ENCODE measurements around the gene OR1A1.
"Not testable (repeated sequence)": the region's sequence is repeated elsewhere in the genome, so short reads cannot be mapped to it uniquely, and the experiment has no call there.

Gene OR1A1

DNA sequence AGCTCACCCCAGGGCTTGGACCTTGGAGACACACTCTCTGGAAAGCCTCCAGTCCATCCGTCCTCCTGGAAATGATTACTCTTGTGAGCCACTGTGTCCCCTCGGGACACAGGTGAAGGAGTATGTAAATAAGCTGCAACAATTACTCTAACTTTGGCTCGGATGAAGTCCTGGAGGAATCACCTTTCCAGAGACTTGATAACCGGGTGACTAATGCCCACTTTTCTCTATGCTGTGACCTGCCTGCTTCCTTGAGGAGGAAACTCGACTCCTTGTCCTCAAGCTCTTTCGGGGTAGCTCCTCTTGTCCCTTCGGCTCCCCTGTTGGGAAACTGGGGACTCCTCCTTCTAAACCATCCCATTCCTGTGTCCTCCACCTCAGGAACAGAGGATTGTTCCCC, at the start of gene OR1A1:
TSS of gene OR1A1 (plus strand) at position 301 of the 400 bp plus-strand sequence. CDS start 7,954 bp downstream, outside the sequence.
- DNase-seq (ENCODE audit: low read depth) = no peak

DNA sequence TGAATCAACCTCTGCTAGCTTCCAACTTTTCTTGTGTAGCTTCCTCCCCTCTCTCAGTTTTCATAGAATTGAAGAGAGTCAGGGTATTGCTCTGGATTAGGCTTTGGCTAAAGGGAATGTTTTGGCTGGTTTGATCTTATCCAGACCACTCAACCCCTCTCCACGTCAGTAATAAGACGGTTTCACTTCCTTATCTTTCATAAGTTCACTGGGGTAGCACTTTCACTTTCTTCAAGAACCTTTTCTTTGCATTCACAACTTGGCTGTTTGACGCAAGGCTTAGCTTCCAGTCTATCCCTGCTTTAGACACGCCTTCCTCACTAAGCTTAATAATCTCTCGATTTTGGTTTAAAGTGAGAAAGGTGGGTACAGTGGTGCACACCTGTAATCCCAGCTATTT, 39.9 kb upstream of the OR1A1 start:
- no peak for DNase-seq (ENCODE audit: low read depth)

DNA sequence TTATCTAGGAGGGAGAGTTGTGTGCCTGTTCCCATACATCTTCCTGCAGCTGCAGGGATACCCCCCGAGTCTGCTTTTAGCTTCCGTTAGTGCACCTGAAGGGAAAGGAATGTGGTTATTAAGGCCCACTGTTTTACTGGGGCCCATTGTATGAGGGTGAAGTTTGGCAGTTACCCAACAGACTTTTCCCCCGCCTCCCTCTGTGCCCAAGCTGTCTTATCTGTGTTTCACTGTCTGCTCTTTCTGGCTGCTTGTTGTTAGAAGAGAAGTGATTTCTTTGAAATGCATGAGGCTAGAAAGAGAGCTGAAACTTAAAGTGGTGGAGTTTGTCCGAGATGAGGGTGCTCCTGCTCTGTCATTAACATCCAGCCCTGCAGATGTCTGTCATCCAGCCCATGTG, 17.5 kb upstream of the OR1A1 start:
- no peak for DNase-seq (ENCODE audit: low read depth)

GRCh38 chr17:3197219-3197618, 10.2 kb upstream of the OR1A1 start, which contains the start of gene OR1A2:
OR1A2 (plus strand) TSS chr17:3197519; CDS start chr17:3197519, 0 bp downstream.
- DNase-seq (ENCODE audit: low read depth) = no peak

DNA sequence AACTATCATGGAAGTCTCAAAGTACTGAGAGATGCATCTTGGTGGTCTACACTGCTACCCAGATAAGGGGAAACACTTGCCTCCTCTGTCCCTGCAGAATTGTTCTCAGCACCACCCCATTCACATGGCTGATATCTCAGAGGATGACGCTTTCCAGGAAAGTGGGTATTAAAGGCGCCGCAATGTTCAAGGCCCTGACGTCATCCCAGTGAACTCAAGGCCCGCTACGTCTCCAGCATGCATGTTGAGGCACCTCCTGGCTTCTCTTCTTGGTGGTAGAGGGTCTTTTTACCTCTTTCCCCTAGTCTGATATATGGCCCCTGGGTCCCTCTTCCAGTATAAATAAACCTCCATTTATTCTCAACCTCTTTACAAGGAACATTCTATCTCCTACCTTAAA, 1.0 kb downstream of the OR1A1 start:
- DNase-seq (ENCODE audit: low read depth) = no peak

GRCh38 chr17:3213001-3213400, 5.5 kb downstream of the OR1A1 start:
- no peak for DNase-seq (ENCODE audit: low read depth)

DNA sequence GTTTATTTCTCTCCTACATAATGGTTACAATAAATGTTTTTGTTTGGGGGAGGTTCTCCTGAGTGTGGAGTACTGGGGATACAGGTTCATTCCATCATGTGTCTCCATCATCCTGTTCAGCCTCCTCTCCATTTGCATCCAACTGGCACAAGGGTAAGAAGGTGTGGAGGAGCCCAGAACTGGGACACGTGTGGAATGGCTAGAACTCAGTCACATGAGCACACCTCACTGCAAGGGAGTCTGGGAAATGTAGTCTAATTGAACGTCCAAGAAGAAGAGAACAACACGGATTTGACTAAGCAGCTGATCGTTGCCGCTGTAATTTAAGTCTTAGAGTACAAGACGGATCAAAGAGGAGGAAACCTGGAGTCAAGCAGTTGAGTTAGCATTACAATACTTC, 6.1 kb downstream of the OR1A1 start:
- DNase-seq (ENCODE audit: low read depth) = no peak

DNA sequence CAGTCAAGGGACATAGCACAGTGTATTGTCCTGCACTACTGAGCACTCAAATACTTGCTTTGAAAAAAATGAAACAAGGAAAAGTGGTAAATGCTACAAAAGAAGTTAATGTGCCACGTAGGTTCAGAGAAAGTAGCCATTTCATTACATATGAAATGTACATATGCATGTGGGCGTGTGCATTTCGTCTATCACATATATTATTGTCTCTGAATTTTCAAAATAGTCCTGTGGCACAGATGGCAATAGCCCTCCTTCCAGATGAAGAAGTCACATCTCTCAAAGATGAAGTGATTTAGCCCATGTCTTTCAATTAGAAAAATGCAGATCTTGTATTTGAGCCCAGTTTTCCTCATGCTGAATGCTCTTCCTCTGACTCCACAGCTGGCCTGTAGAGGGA, 12.5 kb downstream of the OR1A1 start:
- DNase-seq (ENCODE audit: low read depth) = not testable (repeated sequence)

DNA sequence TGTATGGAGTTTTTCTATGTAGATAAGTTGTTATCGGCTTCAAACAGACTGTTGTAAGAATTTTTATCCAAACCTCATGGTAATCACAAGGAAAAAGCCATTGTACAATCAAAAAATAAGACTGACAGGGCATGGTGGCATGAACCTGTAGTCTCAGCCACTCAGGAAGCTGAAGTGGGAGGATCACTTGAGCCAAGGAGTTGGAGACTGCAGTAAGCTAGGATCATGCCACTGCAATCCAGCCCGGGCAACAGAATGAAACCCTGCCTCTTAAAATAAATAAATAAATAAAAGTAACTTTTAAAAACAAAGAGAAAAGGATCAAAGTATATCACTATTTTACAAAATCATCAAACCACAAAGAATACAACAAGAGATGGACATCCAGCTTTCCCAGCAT, 14.4 kb downstream of the OR1A1 start:
- DNase-seq (ENCODE audit: low read depth) = no peak

GRCh38 chr17:3222505-3222904, 15.0 kb downstream of the OR1A1 start:
- DNase-seq (ENCODE audit: low read depth) = no peak

DNA sequence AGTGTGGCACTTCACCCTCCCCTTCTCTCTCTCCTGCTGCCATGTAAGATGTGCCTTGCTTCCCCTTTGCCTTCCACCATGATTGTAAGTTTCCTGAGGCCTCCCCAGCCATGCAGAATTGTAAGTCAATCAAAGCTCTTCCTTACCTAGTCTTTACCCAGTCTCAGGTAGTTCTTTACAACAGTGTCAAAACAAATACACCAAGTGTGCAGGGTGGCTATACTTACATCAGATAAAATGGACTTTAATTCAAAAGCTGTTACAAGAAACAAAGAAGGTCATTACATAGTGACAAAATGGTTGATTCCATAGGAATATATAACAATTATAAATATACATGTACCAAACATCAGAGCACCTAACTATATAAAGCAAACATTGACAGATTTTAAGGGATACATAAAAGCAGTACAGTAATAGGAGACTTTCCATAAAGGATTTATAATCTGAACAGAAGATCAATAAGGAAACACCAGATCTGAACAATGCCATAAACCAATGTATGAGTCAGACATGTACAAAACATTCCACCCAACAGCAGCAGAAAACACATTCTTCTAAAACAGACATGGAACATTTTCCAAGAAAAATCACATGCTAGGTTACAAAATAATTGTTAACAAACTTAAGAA, 17.4 kb downstream of the OR1A1 start:
- DNase-seq (ENCODE audit: low read depth) = not testable (repeated sequence)

- not testable (repeated sequence) for DNase-seq (ENCODE audit: low read depth)
Observed at GRCh38 chr17:3232300-3232699, 24.8 kb downstream of the OR1A1 start.

DNA sequence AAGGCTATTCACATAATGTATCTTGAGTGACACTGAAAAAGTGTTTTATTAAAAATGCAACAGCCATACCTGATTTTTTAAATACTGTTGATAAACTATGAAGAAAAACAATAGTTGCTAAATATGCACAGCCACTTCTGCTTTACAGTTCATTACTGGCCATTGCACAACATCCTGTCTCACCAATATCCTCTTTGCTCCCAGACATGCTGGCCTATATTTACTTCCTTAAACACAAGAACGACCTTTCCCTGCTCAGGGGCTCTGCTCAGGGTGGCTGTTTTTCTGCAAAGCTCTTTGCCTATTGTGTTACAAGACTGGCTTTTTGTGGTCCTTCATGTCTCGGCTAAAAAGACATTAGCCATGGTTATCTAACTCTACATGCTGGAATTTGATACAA, 31.2 kb downstream of the OR1A1 start:
- not testable (repeated sequence) for DNase-seq (ENCODE audit: low read depth)

GRCh38 chr17:3241044-3241443, 33.6 kb downstream of the OR1A1 start:
- not testable (repeated sequence) for DNase-seq (ENCODE audit: low read depth)

GRCh38 chr17:3244841-3245240, 37.4 kb downstream of the OR1A1 start:
- not testable (repeated sequence) for DNase-seq (ENCODE audit: low read depth)

DNA sequence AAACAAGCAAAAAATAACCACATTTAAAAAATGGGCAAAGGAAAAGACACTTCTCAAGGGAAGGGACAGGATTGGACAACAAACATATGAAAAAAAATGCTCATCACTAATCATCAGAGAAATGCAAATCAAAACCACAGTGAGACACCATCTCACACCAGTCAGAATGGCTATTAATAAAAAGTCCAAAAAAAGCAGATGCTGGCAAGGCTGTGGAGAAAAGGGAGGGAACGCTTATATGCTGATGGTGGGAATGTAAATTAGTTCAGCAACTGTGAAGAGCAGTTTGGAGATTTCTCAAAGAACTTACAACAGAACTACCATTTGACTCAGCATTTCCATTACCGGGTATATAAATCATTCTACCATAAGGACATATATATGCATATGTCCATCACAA, 41.5 kb downstream of the OR1A1 start:
- DNase-seq (ENCODE audit: low read depth) = not testable (repeated sequence)

DNA sequence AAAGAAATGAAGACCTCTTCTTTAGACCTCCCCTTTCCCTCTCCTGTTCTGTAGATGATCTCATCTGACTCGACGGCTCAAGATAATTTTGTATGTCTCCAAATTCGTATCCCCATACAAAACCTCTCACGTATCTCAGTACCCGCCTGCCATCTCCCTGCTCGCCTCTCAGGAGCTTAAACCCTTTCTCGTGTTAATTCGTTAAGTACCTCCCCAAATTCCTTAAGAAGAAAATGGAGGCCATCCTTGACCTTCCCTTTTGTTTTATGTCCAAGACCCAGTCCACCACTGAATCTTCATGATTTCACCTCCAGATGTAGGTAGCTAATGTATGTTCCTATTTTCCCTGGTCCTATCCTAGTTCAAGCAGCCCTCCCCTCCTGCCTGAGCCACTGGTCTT, 49.1 kb downstream of the OR1A1 start:
- DNase-seq (ENCODE audit: low read depth) = no peak

- DNase-seq (ENCODE audit: low read depth) = no peak
Observed at GRCh38 chr17:3260163-3260562, 52.7 kb downstream of the OR1A1 start.

DNA sequence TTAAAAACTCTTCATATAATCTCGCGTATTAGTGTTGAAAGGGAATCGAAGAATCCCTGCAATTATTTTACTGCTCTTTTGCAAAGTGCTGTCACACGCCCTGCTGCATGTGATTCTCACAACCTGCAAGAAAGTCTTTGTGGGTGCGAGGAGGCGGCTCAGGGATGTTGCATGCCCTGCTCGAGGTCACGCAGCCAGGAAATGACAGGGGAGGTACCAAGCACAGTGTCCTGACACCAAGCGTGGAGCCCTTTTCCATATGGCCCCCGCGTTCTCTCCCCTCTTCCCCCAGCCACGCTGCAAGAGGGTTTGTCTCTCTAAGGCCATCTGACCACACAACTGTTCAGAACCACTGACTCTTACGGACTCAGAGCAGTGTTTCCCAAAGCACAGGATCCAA, 53.1 kb downstream of the OR1A1 start:
- DNase-seq (ENCODE audit: low read depth) = no peak
